H9 (cell line): Measurements from ENCODE around the gene KRT2. TPM values are rescaled to one million over a fixed set of nuclear protein-coding genes. Genes with fewer than 3 reads are reported as not detected.

Experiments used
- DNase-seq: peaks from one replicate; pipeline ENCODE4 v3.0.0-alpha.2; 2017
- H2AFZ ChIP-seq: one replicate; pipeline ENCODE4 v1.6.1; 2013; ENCODE audit warnings: mild to moderate bottlenecking, low read length, control low read depth, moderate library complexity
- H2AK5ac ChIP-seq: 2 replicates; pipeline ENCODE4 v1.6.1; 2013; ENCODE audit warnings: low read length, control low read depth, mixed read lengths; ENCODE audit not compliant: insufficient read length
- H2BK120ac ChIP-seq: one replicate; pipeline ENCODE4 v1.6.1; 2013; ENCODE audit warnings: low read depth, mild to moderate bottlenecking, low read length, control low read depth, inconsistent platforms; ENCODE audit not compliant: poor library complexity, severe bottlenecking
- H2BK12ac ChIP-seq: 2 replicates; pipeline ENCODE4 v1.6.1; 2013; ENCODE audit warnings: low read length, control low read depth, mixed read lengths, low read depth; ENCODE audit not compliant: insufficient read length
- H2BK15ac ChIP-seq: 2 replicates; pipeline ENCODE4 v1.6.1; 2013; ENCODE audit warnings: low read depth, low read length, control low read depth
- H2BK20ac ChIP-seq: one replicate; pipeline ENCODE4 v1.6.1; 2013; ENCODE audit warnings: low read depth, mild to moderate bottlenecking, low read length, control low read depth, inconsistent platforms; ENCODE audit not compliant: poor library complexity, severe bottlenecking
- H2BK5ac ChIP-seq: 2 replicates; pipeline ENCODE4 v1.6.1; 2013; ENCODE audit warnings: low read length, control low read depth, mixed read lengths; ENCODE audit not compliant: insufficient read length
- H3K14ac ChIP-seq: 2 replicates; pipeline ENCODE4 v1.6.1; 2013; ENCODE audit warnings: low read length, control low read depth; ENCODE audit not compliant: insufficient read depth
- H3K18ac ChIP-seq: 2 replicates; pipeline ENCODE4 v1.6.1; 2013; ENCODE audit warnings: low read depth, mild to moderate bottlenecking, mixed read lengths, low read length, control low read depth; ENCODE audit not compliant: insufficient read length
- H3K23ac ChIP-seq: 2 replicates; pipeline ENCODE4 v1.6.1; 2013; ENCODE audit warnings: low read length, control low read depth, mixed read lengths, low read depth; ENCODE audit not compliant: insufficient read length
- H3K23me2 ChIP-seq: 2 replicates; pipeline ENCODE4 v1.6.1; 2013; ENCODE audit warnings: low read depth, mild to moderate bottlenecking, mixed read lengths, low read length, control low read depth; ENCODE audit not compliant: insufficient read length, poor library complexity, severe bottlenecking
- H3K27ac ChIP-seq: 2 replicates; pipeline ENCODE4 v1.5.1; 2013; ENCODE audit warnings: low read length, control low read depth, mixed read lengths, low read depth; ENCODE audit not compliant: insufficient read length
- H3K27me3 ChIP-seq: 2 replicates; pipeline ENCODE4 v1.6.1; 2013; ENCODE audit warnings: low read length, control low read depth, inconsistent platforms; ENCODE audit not compliant: insufficient read depth
- H3K4ac ChIP-seq: 2 replicates; pipeline ENCODE4 v1.6.1; 2013; ENCODE audit warnings: low read depth, mild to moderate bottlenecking, control low read depth, inconsistent platforms, low read length, moderate library complexity
- H3K4me1 ChIP-seq: 2 replicates; pipeline ENCODE4 v1.6.1; 2013; ENCODE audit warnings: low read length, control low read depth, inconsistent platforms; ENCODE audit not compliant: insufficient read depth
- H3K4me2 ChIP-seq: 2 replicates; pipeline ENCODE4 v1.6.1; 2013; ENCODE audit warnings: low read length, control low read depth, mixed read lengths; ENCODE audit not compliant: insufficient read length, insufficient read depth
- H3K56ac ChIP-seq: 2 replicates; pipeline ENCODE4 v1.6.1; 2013; ENCODE audit warnings: low read depth, mild to moderate bottlenecking, mixed read lengths, low read length, control low read depth; ENCODE audit not compliant: insufficient read length
- H3K79me1 ChIP-seq: 2 replicates; pipeline ENCODE4 v1.6.1; 2013; ENCODE audit warnings: low read depth, mild to moderate bottlenecking, moderate library complexity, low read length, control low read depth, inconsistent platforms; ENCODE audit not compliant: insufficient read depth, poor library complexity, severe bottlenecking
- H3K79me2 ChIP-seq: 2 replicates; pipeline ENCODE4 v1.6.1; 2013; ENCODE audit warnings: low read length, control low read depth, inconsistent platforms; ENCODE audit not compliant: insufficient read depth
- H3K9ac ChIP-seq: 2 replicates; pipeline ENCODE4 v1.6.1; 2013; ENCODE audit warnings: low read length, control low read depth, mixed read lengths; ENCODE audit not compliant: insufficient read length; ENCODE audit errors: extremely low read depth
- H3K9me3 ChIP-seq: one replicate; pipeline ENCODE4 v1.6.1; 2013; ENCODE audit warnings: low read depth, low read length, inconsistent platforms; ENCODE audit not compliant: control insufficient read depth
- H3T11ph ChIP-seq: one replicate; pipeline ENCODE4 v1.6.1; 2013; ENCODE audit warnings: mild to moderate bottlenecking, low read length, control low read depth, inconsistent platforms
- H4K20me1 ChIP-seq: one replicate; pipeline ENCODE4 v1.6.1; 2013; ENCODE audit not compliant: control insufficient read depth, insufficient read length, insufficient read depth
- H4K5ac ChIP-seq: 2 replicates; pipeline ENCODE4 v1.6.1; 2013; ENCODE audit warnings: low read depth, mild to moderate bottlenecking, mixed read lengths, low read length, control low read depth; ENCODE audit not compliant: insufficient read length
- H4K8ac ChIP-seq: replicated peaks from 2 replicates; pipeline ENCODE4 v1.6.1; 2013; ENCODE audit warnings: low read length, control low read depth, mixed read lengths, low read depth; ENCODE audit not compliant: insufficient read length
- H4K91ac ChIP-seq: 2 replicates; pipeline ENCODE4 v1.6.1; 2013; ENCODE audit warnings: low read depth, mild to moderate bottlenecking, moderate library complexity, mixed read lengths, low read length, control low read depth; ENCODE audit not compliant: insufficient read length
- H3K27ac Mint-ChIP-seq, 3 experiments: 2 replicates in 2 of 3; 3 replicates in 1 of 3; pipeline ENCODE4 v1.8.0; 2020 to 2021; ENCODE audit warnings: mixed read lengths in 3 of 3, mild to moderate bottlenecking in 1 of 3, moderate library complexity in 1 of 3
- H3K27me3 Mint-ChIP-seq: 2 replicates; pipeline ENCODE4 v1.8.0; 2021; ENCODE audit warnings: low read depth, mild to moderate bottlenecking, moderate library complexity, mixed read lengths
- H3K36me3 Mint-ChIP-seq, 3 experiments: 2 replicates in 2 of 3; 3 replicates in 1 of 3; pipeline ENCODE4 v1.8.0; 2020 to 2021; ENCODE audit warnings: low read depth in 3 of 3, mixed read lengths in 3 of 3; ENCODE audit not compliant: insufficient read depth in 1 of 3
- H3K4me1 Mint-ChIP-seq, 2 experiments: 2 replicates each; pipeline ENCODE4 v1.8.0; 2020; ENCODE audit warnings: mixed read lengths in 2 of 2
- H3K4me3 Mint-ChIP-seq, 2 experiments: 2 replicates in 1 of 2; 3 replicates in 1 of 2; pipeline ENCODE4 v1.8.0; 2020 to 2021; ENCODE audit warnings: mild to moderate bottlenecking in 2 of 2, mixed read lengths in 2 of 2, moderate library complexity in 1 of 2
- H3K9me3 Mint-ChIP-seq, 2 experiments: 2 replicates in 1 of 2; 3 replicates in 1 of 2; pipeline ENCODE4 v1.8.0; 2020; ENCODE audit warnings: mild to moderate bottlenecking in 2 of 2, mixed read lengths in 2 of 2, moderate library complexity in 1 of 2
- CTCF ChIP-seq: fragments of 200-600 bp; sonication (generic); conservative IDR thresholded peaks from 3 replicates; pipeline ENCODE4 v1.8.0; 2021; ENCODE audit warnings: antibody characterized with exemption, mild to moderate bottlenecking
- WGBS: extraction: QIAGEN DNeasy Blood & Tissue Kit; methylation state at CpG from one replicate; pipeline ENCODE4 v1.1.7; 2013; ENCODE audit warnings: missing lambda C conversion rate, low lambda C conversion rate, mixed read lengths; ENCODE audit not compliant: insufficient read length; ENCODE audit errors: extremely low coverage; 5-methylcytosine and 5-hydroxymethylcytosine counted together
- total RNA-seq: library from RNA; stranded (reverse); gene quantifications from 2 replicates; pipeline ENCODE4 v1.2.1, GENCODE V29; 2021

KRT2 gene
- total RNA-seq, 1 experiment from 2014 or later, result not detected

GRCh38 chr12:52632656-52633055, 19.4 kb downstream of the KRT2 start:
- Histone ChIP-seq H2BK120ac (no peak overlapping the region), H3K4me1 (no peaks in the 10 kb centered on the region), H2BK5ac (no peak overlapping the region), H3K18ac (no peak overlapping the region), H4K8ac (no peak overlapping the region), H4K5ac (no peak overlapping the region), H2BK12ac (no peak overlapping the region), H2AFZ (no peak overlapping the region), H3T11ph (no peak overlapping the region), H3K9ac (no peak overlapping the region), H3K79me1 (no peaks in the 10 kb centered on the region), H3K56ac (no peak overlapping the region), H3K27ac (no peak overlapping the region), H4K20me1 (no peaks in the 10 kb centered on the region), H4K91ac (no peak overlapping the region), H3K79me2 (no peaks in the 10 kb centered on the region), H3K27me3 (no peaks in the 10 kb centered on the region), H3K14ac (no peak overlapping the region), H2BK15ac (no peak overlapping the region), H3K9me3 (no peaks in the 10 kb centered on the region), H3K23ac (no peak overlapping the region), H2BK20ac (no peak overlapping the region), H3K4ac (no peak overlapping the region), H3K23me2 (no peaks in the 10 kb centered on the region), H3K4me2 (no peak overlapping the region), H2AK5ac (no peak overlapping the region)
- no peak for TF ChIP-seq CTCF
- DNase-seq, result peak; percentile 3
- no peaks in the 10 kb centered on the region for H3K36me3 Mint-ChIP-seq
- peaks cover 14% of the 10 kb centered on the region for H3K27me3 Mint-ChIP-seq
- H3K4me3 Mint-ChIP-seq, result no peak overlapping the region
- H3K9me3 Mint-ChIP-seq, result no peaks in the 10 kb centered on the region
- H3K27ac Mint-ChIP-seq, result no peak overlapping the region
- H3K4me1 Mint-ChIP-seq, result no peaks in the 10 kb centered on the region
- WGBS, result no CpG with 5 or more reads among the region's 4 CpGs
